ENCODE results near the gene GABRB1.

- TF ChIP-seq CTCF (IDR thresholded peaks at IDR 0.05; ENCODE audit: low read length) (no peak), EZH2 (IDR thresholded peaks at IDR 0.05; ENCODE audit: borderline replicate concordance, low read length) (no peak)
Observed at GRCh38 chr4:47017081-47017480, 14.3 kb upstream of the GABRB1 start.
